ENCODE results near the gene TMEM150C.

The TMEM150C gene

GRCh38 chr4:82561786-82562563 is at the start of gene TMEM150C:
TSS of gene TMEM150C (minus strand) at chr4:82561988. CDS start at chr4:82504657, 57,331 bp downstream.
- DNase-seq = peak; percentile 45

GRCh38 chr4:82611527-82611926 is 49.7 kb upstream of the TMEM150C start:
- no peak for DNase-seq

- DNase-seq = no peak
Measured at GRCh38 chr4:82610041-82610440, 48.3 kb upstream of the TMEM150C start.

- no peak for DNase-seq
Measured at GRCh38 chr4:82606622-82607021, 44.8 kb upstream of the TMEM150C start.

- DNase-seq = no peak
Measured at GRCh38 chr4:82604522-82604921, 42.7 kb upstream of the TMEM150C start.

GRCh38 chr4:82601242-82602015 is 39.6 kb upstream of the TMEM150C start:
- DNase-seq = no peak

GRCh38 chr4:82599336-82599735 is 37.5 kb upstream of the TMEM150C start:
- DNase-seq = no peak

GRCh38 chr4:82594456-82594855 is 32.7 kb upstream of the TMEM150C start:
- DNase-seq = no peak

- no peak for DNase-seq
Measured at GRCh38 chr4:82593411-82593810, 31.6 kb upstream of the TMEM150C start.

GRCh38 chr4:82592639-82593038 is 30.9 kb upstream of the TMEM150C start:
- no peak for DNase-seq

- no peak for DNase-seq
Measured at GRCh38 chr4:82591592-82591991, 29.8 kb upstream of the TMEM150C start.

GRCh38 chr4:82589756-82590155 is 28.0 kb upstream of the TMEM150C start:
- no peak for DNase-seq

- DNase-seq = no peak
Measured at GRCh38 chr4:82588771-82589270, 27.0 kb upstream of the TMEM150C start.

- DNase-seq = no peak
Measured at GRCh38 chr4:82587826-82588540, 26.2 kb upstream of the TMEM150C start.

- DNase-seq = no peak
Measured at GRCh38 chr4:82585690-82586435, 24.1 kb upstream of the TMEM150C start.

- DNase-seq = no peak
Measured at GRCh38 chr4:82584931-82585330, 23.1 kb upstream of the TMEM150C start.

GRCh38 chr4:82583897-82584587 is 22.3 kb upstream of the TMEM150C start:
- DNase-seq = no peak

GRCh38 chr4:82579932-82580331 is 18.1 kb upstream of the TMEM150C start:
- no peak for DNase-seq

GRCh38 chr4:82578935-82579334 is 17.1 kb upstream of the TMEM150C start:
- no peak for DNase-seq

GRCh38 chr4:82577451-82577850 is 15.7 kb upstream of the TMEM150C start:
- no peak for DNase-seq

GRCh38 chr4:82569727-82570126 is 7.9 kb upstream of the TMEM150C start:
- DNase-seq = no peak

GRCh38 chr4:82569076-82569475 is 7.3 kb upstream of the TMEM150C start:
- DNase-seq = no peak
